CD14-positive monocyte (primary cell): ENCODE data around the gene SGCA. TPM values are rescaled to one million over a fixed set of nuclear protein-coding genes. Genes with fewer than 3 reads are reported as not detected.

Experiments
- DNase-seq, 3 donors: peaks; one replicate each; pipeline ENCODE4 v3.0.0-alpha.2; 2011 to 2022
- H2AFZ ChIP-seq: 2 replicates; pipeline ENCODE4 v1.6.0; 2012; ENCODE audit warnings: mild to moderate bottlenecking, low read depth, low read length, inconsistent platforms; ENCODE audit not compliant: insufficient read depth, poor library complexity, severe bottlenecking
- H3K27ac ChIP-seq, 2 donors: 1 replicate in 1 of 2; 2 replicates in 1 of 2; pipeline ENCODE4 v1.5.1; 2012 to 2013; ENCODE audit warnings: low read length in 2 of 2, control low read depth in 1 of 2, inconsistent platforms in 1 of 2, low read depth in 1 of 2, mild to moderate bottlenecking in 1 of 2
- H3K27me3 ChIP-seq, 2 donors: one replicate each; pipeline versions ENCODE4 v1.6.0 to v1.6.1; 2011 to 2013; ENCODE audit warnings: low read length in 2 of 2; ENCODE audit not compliant: control insufficient read depth in 2 of 2, insufficient read depth in 2 of 2
- H3K36me3 ChIP-seq, 2 donors: replicated peaks in 1 of 2; 1 replicate in 1 of 2; 2 replicates in 1 of 2; pipeline versions ENCODE4 v1.5.1 to v1.6.1; 2012 to 2013; ENCODE audit warnings: low read length in 2 of 2, control low read depth in 1 of 2, inconsistent platforms in 1 of 2, mild to moderate bottlenecking in 1 of 2; ENCODE audit not compliant: insufficient read depth in 2 of 2, control insufficient read depth in 1 of 2
- H3K4me1 ChIP-seq, 2 donors: 1 replicate in 1 of 2; 2 replicates in 1 of 2; pipeline versions ENCODE4 v1.5.1 to v1.6.1; 2012 to 2013; ENCODE audit warnings: low read length in 2 of 2, control low read depth in 1 of 2, inconsistent platforms in 1 of 2, mild to moderate bottlenecking in 1 of 2, moderate library complexity in 1 of 2; ENCODE audit not compliant: insufficient read depth in 2 of 2, control insufficient read depth in 1 of 2
- H3K4me2 ChIP-seq: replicated peaks from 2 replicates; pipeline ENCODE3; 2012; ENCODE audit warnings: low read length, moderate library complexity, mild to moderate bottlenecking; ENCODE audit not compliant: poor library complexity, severe bottlenecking; ENCODE audit errors: extremely low read depth
- H3K4me3 ChIP-seq, 3 experiments: fragments of 200-600 bp in 1 of 3; sonication (generic) in 1 of 3; replicated peaks in 1 of 3; 1 replicate in 2 of 3; 2 replicates in 1 of 3; pipeline ENCODE4 v1.5.1; 2011 to 2013; ENCODE audit warnings: low read length in 3 of 3, mild to moderate bottlenecking in 3 of 3, control low read depth in 2 of 3, low read depth in 2 of 3, inconsistent platforms in 1 of 3, moderate library complexity in 1 of 3
- H3K79me2 ChIP-seq: 2 replicates; pipeline ENCODE4 v1.6.0; 2012; ENCODE audit warnings: mild to moderate bottlenecking, control low read depth, inconsistent platforms, low read length, moderate library complexity; ENCODE audit not compliant: insufficient read depth
- H3K9ac ChIP-seq: 2 replicates; pipeline ENCODE4 v1.6.0; 2017; ENCODE audit warnings: low read length, mild to moderate bottlenecking; ENCODE audit not compliant: insufficient read depth, poor library complexity, severe bottlenecking
- H3K9me3 ChIP-seq, 2 donors: replicated peaks in 1 of 2; 1 replicate in 1 of 2; 2 replicates in 1 of 2; pipeline versions ENCODE4 v1.5.1 to v1.6.1; 2012 to 2013; ENCODE audit warnings: low read length in 2 of 2, control low read depth in 1 of 2; ENCODE audit not compliant: control insufficient read depth in 1 of 2, insufficient read depth in 1 of 2
- H4K20me1 ChIP-seq: 2 replicates; pipeline ENCODE4 v1.6.0; 2012; ENCODE audit warnings: mild to moderate bottlenecking, low read length, control low read depth, moderate library complexity; ENCODE audit not compliant: insufficient read depth
- H3K27ac Mint-ChIP-seq, 7 donors: one replicate each; pipeline ENCODE4 v1.8.0; 2020; ENCODE audit warnings: mild to moderate bottlenecking in 7 of 7, mixed read lengths in 7 of 7, moderate library complexity in 6 of 7, inconsistent platforms in 2 of 7
- H3K27me3 Mint-ChIP-seq, 3 donors: one replicate each; pipeline ENCODE4 v1.8.0; 2021 to 2022; ENCODE audit warnings: low read depth in 3 of 3, mild to moderate bottlenecking in 3 of 3, mixed read lengths in 3 of 3, moderate library complexity in 3 of 3, inconsistent platforms in 1 of 3
- H3K36me3 Mint-ChIP-seq, 2 donors: one replicate each; pipeline ENCODE4 v1.8.0; 2020; ENCODE audit warnings: mixed read lengths in 2 of 2, inconsistent platforms in 1 of 2, mild to moderate bottlenecking in 1 of 2
- H3K4me1 Mint-ChIP-seq: one replicate; pipeline ENCODE4 v1.8.0; 2020; ENCODE audit warnings: mild to moderate bottlenecking, mixed read lengths
- H3K4me3 Mint-ChIP-seq, 2 donors: one replicate each; pipeline ENCODE4 v1.8.0; 2020; ENCODE audit warnings: mild to moderate bottlenecking in 2 of 2, mixed read lengths in 2 of 2, moderate library complexity in 1 of 2
- H3K9me3 Mint-ChIP-seq, 7 donors: one replicate each; pipeline ENCODE4 v1.8.0; 2020 to 2022; ENCODE audit warnings: mixed read lengths in 7 of 7, mild to moderate bottlenecking in 6 of 7, moderate library complexity in 6 of 7, inconsistent platforms in 2 of 7
- CTCF ChIP-seq: fragments of 200-600 bp; IDR thresholded peaks from one replicate; pipeline ENCODE4 v1.8.0; 2022; ENCODE audit warnings: antibody characterized with exemption, mild to moderate bottlenecking
- WGBS: methylation state at CpG from one replicate; pipeline ENCODE4 v1.1.5; 2013; ENCODE audit warnings: missing lambda C conversion rate; ENCODE audit not compliant: insufficient coverage; 5-methylcytosine and 5-hydroxymethylcytosine counted together
- intact Hi-C, 2 donors: fragments of 100-400 bp; cut with micrococcal nuclease; formaldehyde crosslinking; loops; one replicate each; pipeline versions ENCODE4 v1.15.0 to v1.15.1; 2023
- polyA plus RNA-seq, 3 donors: library from polyadenylated mRNA; depleted of rRNA in 1 of 3; unstranded in 2 of 3; stranded (reverse) in 1 of 3; fragments of 300-500 nt in 2 of 3; fragments of >200 nt in 1 of 3; fragmentation: Illumina TruSeq in 2 of 3; gene quantifications; 1 replicate in 2 of 3; 2 replicates in 1 of 3; pipeline ENCODE4 v1.2.3, GENCODE V29; 2012 to 2021

The SGCA gene
- polyA plus RNA-seq, 3 donors = 0.27 to 0.89 (median 0.53) TPM

- peaks cover 76% of the 10 kb centered on the region for H4K20me1 ChIP-seq
- no peak overlapping the region for H3K27ac ChIP-seq
- peaks cover 2 to 19% (median 10%) of the 10 kb centered on the region in 7 donors for H3K9me3 Mint-ChIP-seq
- 82% methylated on average over 3 of the region's 7 CpGs for whole genome bisulfite sequencing
- peaks cover 16 to 26% of the 10 kb centered on the region in 2 donors for H3K4me1 ChIP-seq
- peaks cover 20 to 32% of the 10 kb centered on the region in 2 donors for H3K27me3 ChIP-seq
- H3K4me2 ChIP-seq = no peak overlapping the region
- H3K36me3 Mint-ChIP-seq = peaks cover 54 to 64% of the 10 kb centered on the region in 2 donors
- peaks cover 0 to 9% of the 10 kb centered on the region in 2 donors for H3K9me3 ChIP-seq
- peaks cover 28% of the 10 kb centered on the region for H3K4me1 Mint-ChIP-seq
- H3K79me2 ChIP-seq = peaks cover 2% of the 10 kb centered on the region
- DNase-seq = no peak
- H3K4me3 Mint-ChIP-seq = no peak overlapping the region
- H3K4me3 ChIP-seq = no peak overlapping the region
- H3K27ac Mint-ChIP-seq = peak overlapping the region in 4 of 7 donors; percentile 16 to 60 (median 48)
- TF ChIP-seq CTCF = no peak
- H3K36me3 ChIP-seq = peaks cover 47 to 54% of the 10 kb centered on the region in 2 donors
- peaks cover 32 to 44% (median 39%) of the 10 kb centered on the region in 3 donors for H3K27me3 Mint-ChIP-seq
- no peak overlapping the region for H3K9ac ChIP-seq
- no peak overlapping the region for H2AFZ ChIP-seq
- intact Hi-C loops = no loop called here
Observed at GRCh38 chr17:50133028-50133768, 32.6 kb upstream of the SGCA start.

GRCh38 chr17:50133769-50134099 is 32.1 kb upstream of the SGCA start:
- Histone ChIP-seq H4K20me1 (peaks cover 82% of the 10 kb centered on the region), H3K4me2 (no peak overlapping the region), H3K27ac (no peak overlapping the region), H3K27me3 (peaks cover 14 to 26% of the 10 kb centered on the region in 2 donors), H3K4me1 (peaks cover 11 to 21% of the 10 kb centered on the region in 2 donors), H3K36me3 (peaks cover 53 to 59% of the 10 kb centered on the region in 2 donors), H2AFZ (no peak overlapping the region), H3K79me2 (peaks cover 6% of the 10 kb centered on the region), H3K9ac (no peak overlapping the region), H3K4me3 (no peak overlapping the region), H3K9me3 (peaks cover 0 to 4% of the 10 kb centered on the region in 2 donors)
- no peak for DNase-seq
- peaks cover 23% of the 10 kb centered on the region for H3K4me1 Mint-ChIP-seq
- no peak for TF ChIP-seq CTCF
- intact Hi-C loops = no loop called here
- peaks cover 0 to 14% (median 5%) of the 10 kb centered on the region in 7 donors for H3K9me3 Mint-ChIP-seq
- H3K36me3 Mint-ChIP-seq = peaks cover 55 to 64% of the 10 kb centered on the region in 2 donors
- no peak overlapping the region for H3K27ac Mint-ChIP-seq
- no peak overlapping the region for H3K4me3 Mint-ChIP-seq
- peaks cover 27 to 38% (median 34%) of the 10 kb centered on the region in 3 donors for H3K27me3 Mint-ChIP-seq
- 69% methylated on average over 8 of the region's 16 CpGs for WGBS
